ENCODE results near the gene SLC38A7.

SLC38A7 gene

GRCh38 chr16:58635502-58635901, 49.1 kb downstream of the SLC38A7 start:
- no peak for TF ChIP-seq ZNF274 (IDR thresholded peaks at IDR 0.05; ENCODE audit: low read depth, low read length)
- H3K4me3 ChIP-seq (ENCODE audit: low read length): no peak overlapping the region

DNA sequence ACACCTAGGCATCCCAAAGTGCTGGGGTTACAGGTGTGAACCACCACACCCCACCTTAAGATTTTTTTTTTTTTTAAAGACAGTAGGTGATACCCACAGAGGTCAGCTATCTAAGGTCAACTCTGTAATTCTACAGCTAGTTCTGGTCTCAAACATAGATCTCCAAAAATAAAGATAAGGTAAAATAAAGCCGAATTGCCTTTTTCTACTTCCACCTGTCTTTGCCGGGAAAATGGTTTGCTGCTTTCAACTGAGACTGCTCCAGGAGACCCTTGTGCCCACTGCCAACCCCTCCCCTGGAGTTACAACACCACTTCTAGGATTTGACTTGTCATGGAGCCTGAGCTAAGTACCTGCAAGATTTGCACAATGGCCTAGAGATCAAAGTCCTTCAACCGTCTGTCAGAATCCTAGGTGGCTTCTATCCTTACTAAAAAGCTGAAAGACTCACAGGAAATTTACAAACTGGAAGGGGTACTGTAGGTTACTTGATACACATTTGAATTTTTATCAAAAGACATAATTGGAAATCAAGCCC, 50.2 kb downstream of the SLC38A7 start:
- no peak for TF ChIP-seq ZNF274 (IDR thresholded peaks at IDR 0.05; ENCODE audit: low read depth, low read length)
- no peak overlapping the region for H3K4me3 ChIP-seq (ENCODE audit: low read length)

- H3K4me3 ChIP-seq (ENCODE audit: low read length): peak within 1 kb of the TSS; percentile 82
- TF ChIP-seq ZNF274 (IDR thresholded peaks at IDR 0.05; ENCODE audit: low read depth, low read length): no peak
Measured at GRCh38 chr16:58629733-58630640, 54.6 kb downstream of the SLC38A7 start, which contains the start of gene CNOT1. TSS of gene CNOT1 (minus strand) at chr16:58629826. CDS start at chr16:58599337, 30,489 bp downstream.

GRCh38 chr16:58628845-58629732, 55.5 kb downstream of the SLC38A7 start:
- peak overlapping the region; percentile 82 for H3K4me3 ChIP-seq (ENCODE audit: low read length)
- no peak for TF ChIP-seq ZNF274 (IDR thresholded peaks at IDR 0.05; ENCODE audit: low read depth, low read length)

GRCh38 chr16:58624209-58624608, 60.4 kb downstream of the SLC38A7 start:
- H3K4me3 ChIP-seq (ENCODE audit: low read length): no peak overlapping the region
- no peak for TF ChIP-seq ZNF274 (IDR thresholded peaks at IDR 0.05; ENCODE audit: low read depth, low read length)

- no peak overlapping the region for H3K4me3 ChIP-seq (ENCODE audit: low read length)
- TF ChIP-seq ZNF274 (IDR thresholded peaks at IDR 0.05; ENCODE audit: low read depth, low read length): no peak
Measured at GRCh38 chr16:58620396-58620795, 64.2 kb downstream of the SLC38A7 start.

- TF ChIP-seq ZNF274 (IDR thresholded peaks at IDR 0.05; ENCODE audit: low read depth, low read length): no peak
- H3K4me3 ChIP-seq (ENCODE audit: low read length): no peak overlapping the region
Measured at GRCh38 chr16:58615280-58615679, 69.3 kb downstream of the SLC38A7 start.
